ENCODE data around the gene RTEL1. TPM values are rescaled to one million over a fixed set of nuclear protein-coding genes. Genes with fewer than 3 reads are reported as not detected.

RTEL1 gene
- total RNA-seq, 1 experiment from 2014 or later = 26.1 TPM

DNA sequence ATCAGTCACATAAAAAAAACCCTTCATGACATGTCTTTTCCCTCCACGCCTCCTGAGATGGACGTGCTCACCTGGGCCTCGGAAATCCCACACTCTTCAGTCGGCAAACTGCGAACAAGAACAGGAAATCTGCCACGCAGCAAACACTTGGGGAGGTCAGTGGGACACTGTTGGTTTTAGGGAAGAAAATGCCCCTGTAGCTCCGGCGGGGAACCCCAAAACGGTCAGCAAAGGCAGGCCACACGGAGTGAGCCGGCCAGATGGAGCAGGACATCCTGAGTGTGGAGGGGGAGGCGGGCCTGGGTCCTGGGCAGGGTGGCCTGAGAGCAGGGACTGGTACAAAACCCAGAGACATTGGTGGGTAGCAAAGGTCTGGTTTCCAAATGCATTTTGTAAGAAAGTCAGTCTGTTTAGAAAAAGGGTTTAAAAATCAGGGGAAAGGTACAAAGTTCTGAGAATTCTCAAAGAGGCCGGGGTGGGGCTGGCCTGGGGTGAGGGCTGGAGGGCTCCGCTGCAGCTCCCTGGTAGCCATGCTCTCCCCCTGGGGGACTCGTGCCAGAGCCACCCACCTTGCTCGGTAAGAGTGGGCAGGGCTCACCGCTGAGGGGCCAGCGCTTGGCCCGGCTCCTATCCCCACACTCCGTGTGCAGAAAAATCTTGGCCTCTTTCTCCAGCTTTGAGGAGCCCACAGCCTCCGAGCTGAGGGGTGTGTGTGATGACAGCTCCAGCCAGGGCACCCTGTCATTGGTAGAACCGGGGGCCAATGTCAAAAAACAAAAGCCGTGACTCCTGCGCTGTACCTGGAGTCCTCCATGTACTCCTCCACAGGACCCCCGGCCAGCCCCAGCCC, 86.7 kb downstream of the RTEL1 start:
- CTCF ChIA-PET = no interaction called here

DNA sequence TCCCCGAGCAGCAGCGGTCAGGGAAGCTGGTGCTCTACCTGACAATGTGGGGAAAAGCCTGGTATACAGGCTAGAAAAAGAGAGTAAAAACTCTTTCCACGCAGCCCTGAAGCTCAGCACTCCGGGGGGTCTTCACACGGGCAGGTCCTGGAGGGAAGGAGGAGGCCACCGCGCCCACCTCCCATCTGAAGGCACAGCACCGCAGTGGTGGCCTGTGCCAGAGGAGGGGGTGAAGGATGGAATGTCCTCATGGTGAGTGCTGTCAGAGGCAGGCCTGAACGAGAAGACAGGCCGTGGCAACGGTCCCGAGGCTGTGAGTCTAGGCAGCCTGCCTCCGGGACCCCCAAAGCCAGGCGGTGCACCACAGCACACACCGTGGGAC, 87.3 kb downstream of the RTEL1 start:
- Histone ChIP-seq H3K27ac (ENCODE audit: low read length) (no peak overlapping the region), H3K36me3 (ENCODE audit: control insufficient read depth, insufficient read depth, low read length) (no peaks in the 10 kb centered on the region; the same call in 1 of the 2 replicates), H3K4me3 (ENCODE audit: low read depth in 2 of 2, low read length in 2 of 2) (no peak overlapping the region), H3K27me3 (ENCODE audit: control insufficient read depth, insufficient read depth, low read length) (no peaks in the 10 kb centered on the region), H3K4me1 (ENCODE audit: control insufficient read depth, insufficient read depth, low read length) (peaks cover 16% of the 10 kb centered on the region), H3K9me3 (ENCODE audit: control insufficient read depth, insufficient read depth, low read depth, low read length) (no peaks in the 10 kb centered on the region)
- BruUV-seq (replicated peaks) = no TSS peak
- TF ChIP-seq SIN3A (IDR thresholded peaks at IDR 0.05; ENCODE audit: borderline replicate concordance, insufficient read depth, low read depth, low read length) (no peak), CTCF (IDR thresholded peaks at IDR 0.05) (no peak), POLR2AphosphoS5 (IDR thresholded peaks at IDR 0.05; ENCODE audit: low read depth, low read length) (no peak)
- TF ChIP-seq, protein P1, sequence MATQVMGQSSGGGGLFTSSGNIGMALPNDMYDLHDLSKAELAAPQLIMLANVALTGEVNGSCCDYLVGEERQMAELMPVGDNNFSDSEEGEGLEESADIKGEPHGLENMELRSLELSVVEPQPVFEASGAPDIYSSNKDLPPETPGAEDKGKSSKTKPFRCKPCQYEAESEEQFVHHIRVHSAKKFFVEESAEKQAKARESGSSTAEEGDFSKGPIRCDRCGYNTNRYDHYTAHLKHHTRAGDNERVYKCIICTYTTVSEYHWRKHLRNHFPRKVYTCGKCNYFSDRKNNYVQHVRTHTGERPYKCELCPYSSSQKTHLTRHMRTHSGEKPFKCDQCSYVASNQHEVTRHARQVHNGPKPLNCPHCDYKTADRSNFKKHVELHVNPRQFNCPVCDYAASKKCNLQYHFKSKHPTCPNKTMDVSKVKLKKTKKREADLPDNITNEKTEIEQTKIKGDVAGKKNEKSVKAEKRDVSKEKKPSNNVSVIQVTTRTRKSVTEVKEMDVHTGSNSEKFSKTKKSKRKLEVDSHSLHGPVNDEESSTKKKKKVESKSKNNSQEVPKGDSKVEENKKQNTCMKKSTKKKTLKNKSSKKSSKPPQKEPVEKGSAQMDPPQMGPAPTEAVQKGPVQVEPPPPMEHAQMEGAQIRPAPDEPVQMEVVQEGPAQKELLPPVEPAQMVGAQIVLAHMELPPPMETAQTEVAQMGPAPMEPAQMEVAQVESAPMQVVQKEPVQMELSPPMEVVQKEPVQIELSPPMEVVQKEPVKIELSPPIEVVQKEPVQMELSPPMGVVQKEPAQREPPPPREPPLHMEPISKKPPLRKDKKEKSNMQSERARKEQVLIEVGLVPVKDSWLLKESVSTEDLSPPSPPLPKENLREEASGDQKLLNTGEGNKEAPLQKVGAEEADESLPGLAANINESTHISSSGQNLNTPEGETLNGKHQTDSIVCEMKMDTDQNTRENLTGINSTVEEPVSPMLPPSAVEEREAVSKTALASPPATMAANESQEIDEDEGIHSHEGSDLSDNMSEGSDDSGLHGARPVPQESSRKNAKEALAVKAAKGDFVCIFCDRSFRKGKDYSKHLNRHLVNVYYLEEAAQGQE (IDR thresholded peaks at IDR 0.05; ENCODE audit: insufficient read depth in 1 of 2, low read depth in 2 of 2, low read length in 1 of 2) = no peak
- in situ Hi-C loops (cut with HindIII; ENCODE audit: low pct_unique_long_range_greater_than_20kb, low sequenced_read_pairs) (no loop called here), intact Hi-C loops (cut with micrococcal nuclease; ENCODE audit: unreplicated experiment) (no loop called here)
- ATAC-seq (no peak), DNase-seq (ENCODE audit: low read depth, low spot score) (no peak)
- POLR2A ChIA-PET = no interaction called here
- CTCF ChIA-PET = no interaction called here

More for the DNA sequence above, 86.7 kb downstream of the RTEL1 start:
- Histone ChIP-seq H3K9me3 (ENCODE audit: control insufficient read depth, insufficient read depth, low read depth, low read length) (no peaks in the 10 kb centered on the region), H3K36me3 (ENCODE audit: control insufficient read depth, insufficient read depth, low read length) (no peaks in the 10 kb centered on the region; the same call in 1 of the 2 replicates), H3K4me1 (ENCODE audit: control insufficient read depth, insufficient read depth, low read length) (peaks cover 16% of the 10 kb centered on the region), H3K4me3 (ENCODE audit: low read depth in 2 of 2, low read length in 2 of 2) (no peak overlapping the region), H3K27me3 (ENCODE audit: control insufficient read depth, insufficient read depth, low read length) (no peaks in the 10 kb centered on the region), H3K27ac (ENCODE audit: low read length) (no peak overlapping the region)
- no peak for DNase-seq (ENCODE audit: low read depth, low spot score)
- no peak for ATAC-seq
- no peak for TF ChIP-seq TCF7L2 (IDR thresholded peaks at IDR 0.05; ENCODE audit: low read depth, low read length)
- no TSS peak for BruUV-seq (replicated peaks)
- intact Hi-C loops (cut with micrococcal nuclease; ENCODE audit: unreplicated experiment) (no loop called here), in situ Hi-C loops (cut with HindIII; ENCODE audit: low pct_unique_long_range_greater_than_20kb, low sequenced_read_pairs) (no loop called here)
- POLR2A ChIA-PET = no interaction called here

Other genes with a start within 250 kb of the RTEL1 start
- 19.4 TPM for gene KCNQ2, start 185.7 kb upstream of the RTEL1 start, total RNA-seq (2021; ENCODE audit: unreplicated experiment)
- 178 TPM for gene EEF1A2, start 159.2 kb upstream of the RTEL1 start, total RNA-seq (2021; ENCODE audit: unreplicated experiment)
- 241 TPM for gene PPDPF, start 137.5 kb upstream of the RTEL1 start, total RNA-seq (2021; ENCODE audit: unreplicated experiment)
- 6.5 TPM for gene PTK6, start 120.9 kb upstream of the RTEL1 start, total RNA-seq (2021; ENCODE audit: unreplicated experiment)
- not detected for gene SRMS, start 110.6 kb upstream of the RTEL1 start, total RNA-seq (2021; ENCODE audit: unreplicated experiment)
- 1.3 TPM for gene FNDC11, start 104.2 kb upstream of the RTEL1 start, total RNA-seq (2021; ENCODE audit: unreplicated experiment)
- gene HELZ2, start 84.1 kb upstream of the RTEL1 start, total RNA-seq (2021; ENCODE audit: unreplicated experiment) = 41.5 TPM
- 13.1 TPM for gene GMEB2, start 31.2 kb upstream of the RTEL1 start, total RNA-seq (2021; ENCODE audit: unreplicated experiment)
- 42.7 TPM for gene STMN3, start 4.9 kb upstream of the RTEL1 start, total RNA-seq (2021; ENCODE audit: unreplicated experiment)
- gene TNFRSF6B, start 38.3 kb downstream of the RTEL1 start, total RNA-seq (2021; ENCODE audit: unreplicated experiment) = not detected
- 57.9 TPM for gene ARFRP1, start 49.7 kb downstream of the RTEL1 start, total RNA-seq (2021; ENCODE audit: unreplicated experiment)
- 35.8 TPM for gene ZGPAT, start 49.7 kb downstream of the RTEL1 start, total RNA-seq (2021; ENCODE audit: unreplicated experiment)
- 15.2 TPM for gene LIME1, start 78.4 kb downstream of the RTEL1 start, total RNA-seq (2021; ENCODE audit: unreplicated experiment)
- gene SLC2A4RG, start 81.5 kb downstream of the RTEL1 start, total RNA-seq (2021; ENCODE audit: unreplicated experiment) = 166 TPM
- gene ZBTB46, start 173.0 kb downstream of the RTEL1 start, total RNA-seq (2021; ENCODE audit: unreplicated experiment) = 15.2 TPM
- gene ABHD16B, start 203.2 kb downstream of the RTEL1 start, total RNA-seq (2021; ENCODE audit: unreplicated experiment) = not detected
- gene TPD52L2, start 207.0 kb downstream of the RTEL1 start, total RNA-seq (2021; ENCODE audit: unreplicated experiment) = 113 TPM
- 59.5 TPM for gene DNAJC5, start 236.8 kb downstream of the RTEL1 start, total RNA-seq (2021; ENCODE audit: unreplicated experiment)

Measured in Panc1 (cell line).